ENCODE results near the gene PGPEP1.
A peak's percentile ranks its signal among the peaks of the same experiment; 100 is the strongest.

PGPEP1 gene

DNA sequence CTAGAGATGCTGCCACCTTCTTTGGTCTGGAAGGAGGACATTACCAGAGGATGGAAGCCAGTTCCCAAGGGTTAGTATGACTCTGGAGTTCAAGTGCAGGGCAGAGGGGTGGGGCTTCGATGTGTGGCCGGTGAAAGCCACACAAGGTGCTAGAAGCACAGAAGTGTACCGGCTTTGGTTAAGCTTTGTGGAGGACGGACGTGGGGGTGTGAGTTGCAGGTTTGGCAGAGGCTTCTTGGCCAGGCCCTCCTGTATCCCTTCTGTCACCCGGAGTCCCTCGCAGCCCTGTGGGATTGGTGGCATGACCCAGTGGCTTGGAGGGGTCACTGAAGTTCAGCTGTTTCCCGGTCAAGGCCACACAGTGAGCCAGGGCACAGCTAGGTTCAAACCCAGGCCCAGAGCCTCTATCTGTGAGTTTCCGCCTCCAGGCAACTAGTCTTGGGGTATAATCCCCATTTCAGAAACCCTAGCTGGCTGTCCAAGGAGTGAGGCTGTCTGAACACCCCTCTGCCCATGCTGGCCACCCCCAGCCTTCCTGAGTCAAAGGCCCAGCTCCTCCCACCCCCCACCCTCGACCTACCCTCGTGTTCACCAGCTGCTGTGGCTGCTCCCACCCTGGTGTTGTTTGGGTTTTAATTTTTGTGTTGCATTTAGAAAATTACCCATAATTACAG, 74.2 kb downstream of the PGPEP1 start:
- no peak for DNase-seq (ENCODE audit: low spot score)
- TF ChIP-seq, protein P1, sequence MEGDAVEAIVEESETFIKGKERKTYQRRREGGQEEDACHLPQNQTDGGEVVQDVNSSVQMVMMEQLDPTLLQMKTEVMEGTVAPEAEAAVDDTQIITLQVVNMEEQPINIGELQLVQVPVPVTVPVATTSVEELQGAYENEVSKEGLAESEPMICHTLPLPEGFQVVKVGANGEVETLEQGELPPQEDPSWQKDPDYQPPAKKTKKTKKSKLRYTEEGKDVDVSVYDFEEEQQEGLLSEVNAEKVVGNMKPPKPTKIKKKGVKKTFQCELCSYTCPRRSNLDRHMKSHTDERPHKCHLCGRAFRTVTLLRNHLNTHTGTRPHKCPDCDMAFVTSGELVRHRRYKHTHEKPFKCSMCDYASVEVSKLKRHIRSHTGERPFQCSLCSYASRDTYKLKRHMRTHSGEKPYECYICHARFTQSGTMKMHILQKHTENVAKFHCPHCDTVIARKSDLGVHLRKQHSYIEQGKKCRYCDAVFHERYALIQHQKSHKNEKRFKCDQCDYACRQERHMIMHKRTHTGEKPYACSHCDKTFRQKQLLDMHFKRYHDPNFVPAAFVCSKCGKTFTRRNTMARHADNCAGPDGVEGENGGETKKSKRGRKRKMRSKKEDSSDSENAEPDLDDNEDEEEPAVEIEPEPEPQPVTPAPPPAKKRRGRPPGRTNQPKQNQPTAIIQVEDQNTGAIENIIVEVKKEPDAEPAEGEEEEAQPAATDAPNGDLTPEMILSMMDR (IDR thresholded peaks at IDR 0.05) = no peak
- Histone ChIP-seq H3K27ac (peak overlapping the region; percentile 96 to 97), H3K4me3 (peak overlapping the region; percentile 63)

DNA sequence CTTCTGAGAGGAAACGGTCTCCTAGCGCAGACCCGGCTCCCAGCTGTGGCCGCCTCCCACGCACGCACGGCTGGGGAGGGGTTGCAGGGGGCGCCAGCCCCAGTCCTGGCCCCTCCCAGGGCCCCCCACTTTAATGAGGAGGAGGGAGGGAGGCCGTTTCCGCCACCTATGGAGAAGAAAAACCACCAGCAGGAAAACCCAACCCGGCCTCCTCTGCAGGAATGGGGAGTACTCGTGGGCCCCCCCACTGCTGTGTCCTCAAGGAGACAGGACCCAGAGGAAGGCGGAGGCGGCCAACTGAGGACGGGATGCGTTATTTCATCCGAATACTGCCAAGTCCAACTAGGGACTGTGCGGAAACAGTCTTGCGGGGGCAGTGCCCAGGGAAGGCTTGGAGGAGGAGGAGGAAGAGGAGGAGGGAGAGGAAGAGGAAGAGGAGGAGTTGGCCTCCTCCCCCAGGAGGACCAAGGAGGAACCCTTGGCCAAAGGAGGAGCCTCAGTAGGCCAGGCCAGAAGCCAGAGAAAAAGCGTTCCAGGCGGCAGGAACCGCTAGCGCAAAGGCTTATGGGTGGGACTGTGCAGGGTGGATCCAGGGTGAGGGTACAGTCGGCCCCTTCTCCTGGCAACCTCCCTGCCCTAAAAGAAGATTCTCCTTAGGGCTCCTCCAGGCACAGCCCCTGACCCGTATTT, 74.9 kb downstream of the PGPEP1 start:
- Histone ChIP-seq H3K4me3 (peak overlapping the region; percentile 63), H3K27ac (peak overlapping the region; percentile 96 to 97)
- TF ChIP-seq, protein P1 (IDR thresholded peaks at IDR 0.05) = no peak
- DNase-seq (ENCODE audit: low spot score) = peak; percentile 89

DNA sequence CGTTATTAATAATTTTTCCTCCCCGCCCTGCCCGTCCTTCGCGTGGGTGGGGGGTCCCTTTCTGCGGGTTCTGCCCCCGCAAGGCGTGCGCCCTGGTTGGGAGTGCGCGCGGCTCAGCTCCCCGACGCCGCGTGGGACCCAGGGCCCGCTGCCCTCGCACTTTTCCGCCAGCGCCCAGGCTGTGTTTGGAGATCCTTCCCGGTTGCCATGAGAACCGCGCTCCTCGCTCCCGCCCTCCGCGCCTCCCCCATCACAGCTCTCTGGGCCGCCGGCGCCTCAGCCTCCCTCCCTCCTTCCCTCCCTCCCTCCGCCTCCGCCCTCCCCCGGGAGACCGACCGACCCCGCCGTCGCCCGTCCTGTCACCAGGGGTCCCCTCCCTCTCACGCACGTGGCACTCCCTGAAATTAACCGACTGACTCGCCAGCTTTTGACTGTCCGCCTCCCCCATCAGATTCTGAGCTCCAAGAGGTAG, 76.4 kb downstream of the PGPEP1 start:
- Histone ChIP-seq H3K4me3 (peak overlapping the region; percentile 81), H3K27ac (peak overlapping the region; percentile 96 to 97)
- TF ChIP-seq, protein P1 (IDR thresholded peaks at IDR 0.05) = no peak
- peak; percentile 95 for DNase-seq (ENCODE audit: low spot score)

DNA sequence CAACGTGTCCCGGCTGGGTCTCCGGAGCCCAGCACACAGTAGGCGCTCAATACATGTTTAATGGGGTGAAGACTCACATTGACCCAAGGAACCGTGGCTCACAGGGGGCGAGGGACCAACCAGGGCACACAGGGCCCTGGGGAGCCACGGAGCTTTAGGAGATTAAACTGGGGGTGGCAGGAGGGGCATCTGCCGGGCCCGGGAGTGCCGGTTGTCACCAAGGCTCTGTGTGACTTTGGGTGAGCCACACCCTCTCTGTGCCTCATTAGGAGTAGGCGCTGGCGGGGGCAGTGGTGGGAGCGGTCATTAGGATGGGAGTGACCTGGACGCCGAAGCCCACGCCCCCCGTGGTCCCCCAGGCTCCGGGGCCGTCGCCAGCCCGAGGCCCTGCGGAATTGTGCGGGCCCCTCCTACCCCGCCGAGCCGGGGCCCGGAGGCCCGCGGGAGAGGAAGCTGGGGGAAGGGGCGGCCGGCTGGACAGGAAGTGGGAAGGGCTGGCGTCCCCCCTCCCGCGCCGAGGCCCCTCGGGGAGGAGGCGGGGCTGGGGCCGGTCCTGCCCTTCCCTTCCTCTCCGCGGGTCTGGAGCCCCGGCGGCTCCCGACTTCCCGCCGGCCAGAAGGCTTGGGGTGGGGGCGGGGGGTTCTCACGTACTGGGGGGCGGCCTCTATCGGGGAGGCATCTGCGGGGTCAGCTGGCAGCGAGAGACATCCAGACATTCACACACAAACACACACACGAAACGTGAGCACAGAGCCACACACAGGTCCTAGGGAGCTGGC, 77.0 kb downstream of the PGPEP1 start:
- TF ChIP-seq, protein P1 (IDR thresholded peaks at IDR 0.05) = no peak
- H3K27ac ChIP-seq = peak overlapping the region; percentile 96 to 97
- peak overlapping the region; percentile 81 for H3K4me3 ChIP-seq
- DNase-seq (ENCODE audit: low spot score) = peak; percentile 91

DNA sequence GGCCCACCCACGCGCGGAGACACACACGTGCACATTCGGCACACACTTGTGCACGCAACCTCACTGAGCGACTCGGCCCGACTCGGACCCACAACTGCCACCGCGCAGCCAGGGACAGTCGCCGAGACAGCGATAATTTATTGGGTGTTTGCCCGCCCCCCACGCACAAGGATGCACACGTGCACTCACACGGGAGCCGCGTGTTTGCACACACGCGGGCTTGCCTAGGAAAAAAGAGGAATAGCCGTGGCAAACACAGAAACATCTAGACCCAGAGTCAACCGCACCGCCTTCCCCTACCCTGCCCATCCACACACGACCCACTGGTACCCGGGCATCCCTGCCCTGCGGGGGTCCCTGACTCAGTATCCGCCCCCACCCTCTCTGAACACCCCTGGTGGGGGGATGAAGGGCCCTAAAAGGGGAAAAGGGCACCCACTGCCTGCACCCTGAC, 77.7 kb downstream of the PGPEP1 start:
- TF ChIP-seq, protein P1 (IDR thresholded peaks at IDR 0.05) = no peak
- peak; percentile 80 for DNase-seq (ENCODE audit: low spot score)
- H3K4me3 ChIP-seq = peak overlapping the region; percentile 81
- H3K27ac ChIP-seq = peak overlapping the region; percentile 96 to 97

DNA sequence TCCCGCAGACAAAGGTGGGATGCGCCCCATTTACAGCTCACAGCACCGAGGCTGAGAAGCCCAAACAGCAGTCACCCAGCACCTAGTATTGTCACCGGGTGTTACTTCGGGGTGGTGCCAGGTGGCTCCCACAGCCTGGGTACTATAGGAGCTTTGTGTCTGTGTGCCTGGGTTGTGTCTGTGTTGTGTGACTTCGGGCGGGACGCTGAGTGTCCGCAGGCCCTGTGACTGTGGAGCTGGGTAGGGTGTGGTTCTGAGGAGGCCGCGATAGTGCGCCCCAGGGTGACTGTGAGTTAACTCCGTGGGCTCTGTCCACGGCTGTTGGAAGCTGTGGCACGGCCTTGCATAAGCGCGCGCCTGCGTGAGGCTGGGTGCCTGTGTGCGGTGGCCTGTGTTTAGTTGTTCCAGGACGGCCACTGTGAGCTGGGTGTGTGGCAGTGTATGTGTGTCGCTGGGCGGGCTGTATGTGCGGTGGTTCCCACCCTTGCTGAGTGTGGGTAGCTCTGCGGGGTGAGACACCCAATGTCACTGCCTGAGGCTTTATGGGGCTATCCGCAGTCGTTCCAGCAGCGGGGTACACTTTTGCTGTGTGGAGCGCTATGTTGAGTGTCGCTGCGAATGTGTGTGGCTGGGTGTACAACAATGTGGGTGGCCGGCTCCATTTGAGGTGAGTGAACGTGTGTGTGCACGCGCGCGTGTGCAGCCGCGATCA, 78.2 kb downstream of the PGPEP1 start:
- H3K4me3 ChIP-seq = peak overlapping the region; percentile 81
- TF ChIP-seq, protein P1 (IDR thresholded peaks at IDR 0.05) = no peak
- H3K27ac ChIP-seq = peak overlapping the region; percentile 96 to 97
- DNase-seq (ENCODE audit: low spot score) = peak; percentile 86
